HG03175 (cell line): ENCODE results near the gene RPS19.

ENCODE experiments used
- ATAC-seq: cut with Tn5 transposase; IDR thresholded peaks from one replicate; pipeline ENCODE4 v1.9.1; 2021; ENCODE audit warnings: mild to moderate bottlenecking, moderate library complexity; ENCODE audit not compliant: unreplicated experiment

RPS19 gene

GRCh38 chr19:41897181-41897580, 37.1 kb downstream of the RPS19 start:
- ATAC-seq: no peak

DNA sequence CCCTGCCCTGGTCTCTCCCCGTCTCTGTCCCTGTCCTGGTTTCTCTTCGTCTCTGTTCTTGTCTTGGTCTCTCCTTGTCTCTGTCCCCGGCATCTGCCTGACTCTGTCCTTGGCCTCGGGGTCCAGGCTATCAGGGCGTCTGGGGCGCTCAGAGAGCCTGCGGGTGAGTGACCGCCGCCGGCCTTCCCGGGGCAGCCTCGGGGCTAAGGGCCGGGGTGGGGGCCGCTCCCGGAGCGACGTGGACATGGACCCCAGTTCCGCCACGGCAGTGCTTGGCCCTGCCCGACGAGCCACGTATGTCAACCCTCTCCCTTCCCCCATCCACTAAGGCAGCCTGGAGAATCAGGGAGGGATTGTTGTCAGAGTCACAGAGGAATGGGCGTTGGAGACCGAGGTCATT, 37.8 kb downstream of the RPS19 start:
- ATAC-seq: no peak

DNA sequence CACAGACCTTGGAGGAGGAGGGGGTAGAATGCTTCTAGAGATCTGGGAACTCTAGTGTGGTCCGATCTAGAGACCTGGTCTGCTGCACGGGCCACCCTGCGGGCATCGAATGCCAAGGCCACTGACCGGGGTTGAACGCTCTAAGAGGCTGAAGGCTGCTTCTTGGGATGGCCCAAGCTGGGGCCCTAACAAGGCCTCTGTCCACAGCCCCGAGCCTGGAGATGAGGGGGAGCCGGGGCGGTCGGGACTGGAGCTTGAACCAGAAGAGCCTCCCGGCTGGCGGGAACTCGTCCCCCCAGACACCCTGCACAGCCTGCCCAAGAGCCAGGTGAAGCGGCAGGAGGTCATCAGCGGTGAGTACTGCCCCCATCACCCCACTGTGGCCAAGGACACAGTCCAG, 38.2 kb downstream of the RPS19 start:
- ATAC-seq: no peak

DNA sequence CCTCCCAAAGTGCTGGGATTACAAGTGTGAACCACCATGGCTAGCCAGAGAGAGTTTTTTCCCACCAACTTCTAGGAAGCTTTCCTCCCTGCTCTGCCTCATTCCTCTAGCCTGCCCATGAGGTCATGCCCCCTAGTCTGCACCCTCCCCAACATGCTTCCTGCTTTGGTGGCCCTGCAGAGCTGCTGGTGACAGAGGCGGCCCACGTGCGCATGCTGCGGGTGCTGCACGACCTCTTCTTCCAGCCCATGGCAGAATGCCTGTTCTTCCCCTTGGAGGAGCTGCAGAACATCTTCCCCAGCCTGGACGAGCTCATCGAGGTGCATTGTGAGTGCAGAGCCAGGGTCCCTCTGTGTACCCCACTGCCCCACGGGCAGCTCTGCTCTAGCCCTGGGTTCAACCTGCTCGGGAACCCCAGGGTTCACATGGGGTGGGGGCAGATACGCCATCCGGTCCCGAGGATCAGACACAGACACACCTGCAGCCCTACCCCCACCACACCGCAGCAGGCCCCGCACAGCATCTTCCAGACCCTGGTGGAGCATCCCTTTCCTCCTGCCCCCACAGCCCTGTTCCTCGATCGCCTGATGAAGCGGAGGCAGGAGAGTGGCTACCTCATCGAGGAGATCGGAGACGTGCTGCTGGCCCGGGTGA, 41.8 kb downstream of the RPS19 start:
- ATAC-seq: no peak

- no peak for ATAC-seq
Measured at GRCh38 chr19:41902594-41902993, 42.5 kb downstream of the RPS19 start.

- no peak for ATAC-seq
Measured at GRCh38 chr19:41903193-41903953, 43.3 kb downstream of the RPS19 start.

DNA sequence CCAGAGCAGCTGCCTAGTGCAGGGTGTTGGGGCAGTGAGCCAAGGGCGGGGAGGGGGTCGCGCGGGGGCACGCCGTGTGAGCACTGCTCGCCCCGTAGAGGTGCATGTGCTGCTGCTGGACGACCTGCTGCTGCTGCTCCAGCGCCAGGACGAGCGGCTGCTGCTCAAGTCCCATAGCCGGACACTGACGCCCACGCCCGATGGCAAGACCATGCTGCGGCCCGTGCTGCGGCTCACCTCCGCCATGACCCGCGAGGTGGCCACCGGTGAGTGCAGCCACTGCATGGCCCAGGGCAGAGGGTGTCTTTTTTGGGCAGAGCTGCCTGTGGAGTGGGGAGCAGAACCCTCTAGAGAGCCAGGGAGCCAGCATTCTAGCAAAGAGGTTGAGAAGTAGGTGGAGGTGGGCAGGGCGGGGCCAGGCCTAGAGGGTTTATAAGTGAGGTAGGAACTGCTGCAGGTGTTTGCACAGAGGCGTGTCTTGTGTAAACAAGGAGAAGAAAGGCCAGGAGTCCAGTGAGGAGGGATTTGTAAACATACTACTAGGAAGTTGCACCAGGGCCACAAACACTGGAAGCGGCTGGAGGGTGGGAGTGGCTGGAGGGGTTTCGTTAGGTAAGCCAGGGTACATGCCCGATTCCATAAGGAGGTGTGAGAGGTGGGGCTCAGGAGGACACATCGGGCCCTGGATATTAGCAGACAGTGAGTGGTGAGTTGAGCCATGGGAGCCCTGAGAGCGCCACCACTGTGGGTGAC, 44.2 kb downstream of the RPS19 start:
- no peak for ATAC-seq

GRCh38 chr19:41905273-41906002, 45.4 kb downstream of the RPS19 start:
- no peak for ATAC-seq

DNA sequence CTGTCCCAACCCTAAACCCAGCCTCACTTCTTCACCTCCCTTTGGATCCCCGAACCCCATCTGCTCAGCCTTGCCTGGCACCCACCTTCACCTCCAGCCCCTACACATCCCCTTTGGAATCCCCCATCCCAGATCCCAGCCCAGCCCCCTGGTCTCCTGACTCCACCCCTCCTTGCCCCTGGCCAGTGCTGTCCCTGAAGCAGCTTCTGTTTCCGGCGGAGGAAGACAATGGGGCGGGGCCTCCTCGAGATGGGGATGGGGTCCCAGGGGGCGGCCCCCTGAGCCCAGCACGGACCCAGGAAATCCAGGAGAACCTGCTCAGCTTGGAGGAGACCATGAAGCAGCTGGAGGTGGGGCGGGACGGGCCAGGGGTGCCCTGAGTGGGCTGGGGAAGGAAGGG, 46.2 kb downstream of the RPS19 start:
- no peak for ATAC-seq

- no peak for ATAC-seq
Measured at GRCh38 chr19:41906916-41907680, 47.0 kb downstream of the RPS19 start.

DNA sequence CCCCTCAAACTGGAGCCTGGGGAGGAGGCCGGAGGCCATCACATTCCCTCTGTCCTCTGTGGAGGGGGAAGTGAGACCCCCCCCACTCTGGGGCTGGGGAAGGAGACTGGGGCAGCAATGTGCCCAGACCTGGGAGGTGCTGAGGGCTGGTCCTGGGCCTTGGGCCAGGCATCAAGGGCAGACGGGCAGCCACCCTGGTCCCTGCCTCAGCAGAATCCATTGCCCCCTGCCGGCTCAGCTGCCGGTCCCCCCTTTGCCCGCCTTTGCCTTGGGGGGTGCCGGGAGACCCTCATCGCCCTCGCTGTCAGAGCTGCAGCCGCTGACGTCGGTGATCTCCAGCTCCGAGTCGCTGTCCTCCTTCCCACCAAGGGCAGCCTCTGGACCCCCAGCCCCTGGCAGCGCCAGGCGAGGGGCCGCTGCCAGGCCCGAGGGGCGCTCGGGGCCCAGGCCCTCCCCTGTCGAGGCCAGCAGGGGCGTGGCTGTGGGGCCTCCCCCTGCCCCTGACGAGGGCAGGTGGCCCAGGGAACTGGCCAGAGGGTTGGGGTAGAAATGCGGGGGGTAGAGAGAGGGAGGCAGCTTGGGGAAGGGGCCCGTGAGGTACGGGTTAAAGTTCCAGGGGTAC, 48.0 kb downstream of the RPS19 start:
- ATAC-seq: no peak

DNA sequence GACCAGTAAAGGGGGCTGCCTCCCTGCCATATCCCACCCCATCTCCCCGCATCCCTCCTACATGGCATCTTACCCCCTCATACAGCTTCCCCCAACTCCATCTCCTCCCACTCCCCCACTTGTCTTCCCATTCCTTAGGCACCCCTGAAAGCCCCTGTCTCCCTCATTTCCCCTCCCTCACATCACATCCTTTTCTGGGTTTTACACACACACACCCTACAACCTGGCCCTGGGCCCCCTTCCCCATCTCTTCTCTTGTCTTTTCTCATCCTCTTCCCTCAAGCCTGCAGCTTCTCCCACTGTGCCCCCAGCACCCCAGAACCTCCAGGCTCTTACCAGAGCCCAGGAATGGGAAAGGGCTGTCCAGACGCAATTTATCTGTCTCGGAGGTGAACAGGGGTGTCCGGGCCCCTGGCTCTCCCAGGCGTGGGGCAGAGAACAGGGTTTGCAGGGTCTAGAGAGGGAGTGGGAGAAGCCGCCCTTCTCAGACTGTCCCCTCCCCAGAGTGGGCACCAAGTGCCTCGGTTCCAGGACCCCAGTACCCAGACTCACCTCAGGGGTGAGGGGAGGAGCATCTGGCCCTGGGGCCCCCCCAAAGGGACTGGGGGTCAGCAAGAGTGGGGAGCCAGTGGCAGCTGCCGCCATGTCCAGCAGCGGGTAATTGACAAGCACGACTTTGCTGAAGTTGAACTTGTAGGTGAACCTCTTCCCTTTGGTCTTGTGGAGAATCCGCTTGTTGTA, 48.8 kb downstream of the RPS19 start:
- no peak for ATAC-seq

DNA sequence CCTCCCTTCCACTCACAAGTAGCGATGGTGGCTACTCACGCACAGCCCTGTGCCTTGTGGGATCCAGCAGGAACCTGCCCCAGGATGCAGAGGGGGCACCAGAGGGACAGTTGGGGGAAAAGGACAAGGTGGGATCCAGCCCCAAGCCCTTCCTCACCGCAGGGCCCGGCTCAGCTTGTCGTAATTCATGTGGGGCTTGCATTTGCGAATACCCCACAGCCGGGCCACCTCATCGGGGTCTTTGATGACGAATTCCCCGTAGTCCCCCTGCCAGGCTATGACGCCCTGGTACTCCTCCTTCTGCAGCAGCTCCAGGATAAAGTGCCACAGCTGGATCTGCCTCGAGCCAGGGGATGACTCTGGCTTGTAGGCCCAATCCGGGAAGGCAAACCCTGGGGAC, 49.7 kb downstream of the RPS19 start:
- no peak for ATAC-seq

GRCh38 chr19:41910240-41910991, 50.4 kb downstream of the RPS19 start:
- no peak for ATAC-seq

GRCh38 chr19:41910992-41911888, 51.2 kb downstream of the RPS19 start:
- no peak for ATAC-seq

DNA sequence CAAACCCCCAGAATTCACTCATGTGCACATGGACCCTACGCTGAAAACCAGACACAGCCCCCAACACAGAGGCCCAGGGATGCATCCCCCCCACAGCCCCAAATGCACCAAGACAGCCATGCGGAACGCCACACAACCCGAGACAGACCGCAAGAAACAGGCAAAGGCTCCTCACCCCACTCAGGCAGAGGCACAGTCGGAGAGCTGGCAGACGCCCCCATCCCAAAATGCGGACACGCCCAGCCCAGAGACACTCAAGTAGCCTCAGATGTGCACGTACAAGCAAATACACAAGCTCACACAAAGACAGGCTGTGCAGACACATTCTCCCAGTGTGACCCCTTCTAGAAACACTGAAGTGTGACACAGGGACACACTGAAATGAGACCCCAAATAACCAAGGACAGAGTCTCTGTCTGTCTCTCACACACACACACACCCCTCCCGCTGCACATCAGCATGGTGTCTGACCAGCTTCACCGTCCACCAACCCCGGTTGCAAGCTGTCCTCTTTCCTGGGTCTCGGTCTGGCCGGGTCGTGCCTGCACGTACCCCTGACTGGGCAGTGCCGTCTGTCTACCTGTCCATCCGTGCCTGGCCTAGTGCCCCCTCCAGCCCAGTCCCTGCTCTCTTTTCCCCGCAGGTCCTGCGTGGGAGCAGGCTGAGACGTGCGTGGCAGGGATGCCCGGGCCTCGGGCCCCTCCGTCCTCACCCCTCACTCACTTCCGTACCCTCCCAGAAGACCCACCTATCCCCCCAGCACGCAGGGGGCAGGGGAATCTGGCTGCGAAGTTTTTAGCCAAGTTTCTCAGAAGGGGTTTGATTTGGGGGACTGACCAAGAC, 52.1 kb downstream of the RPS19 start:
- ATAC-seq: no peak
